GM12891 (cell line): Measurements from ENCODE around the gene PDIA5.

Experiments used
- POLR2A ChIP-seq: IDR thresholded peaks from 2 replicates; pipeline ENCODE4 v1.6.1; 2011; ENCODE audit warnings: low read depth, low read length, control low read depth
- POLR2AphosphoS5 ChIP-seq: IDR thresholded peaks from 2 replicates; pipeline ENCODE4 v1.6.1; 2011; ENCODE audit warnings: low read depth, low read length, control low read depth
- POU2F2 ChIP-seq: IDR thresholded peaks from 2 replicates; pipeline ENCODE4 v1.6.1; 2011; ENCODE audit warnings: low read depth, mild to moderate bottlenecking, control low read depth, low read length, moderate library complexity
- SPI1 ChIP-seq: IDR thresholded peaks from 2 replicates; pipeline ENCODE4 v1.6.1; 2011; ENCODE audit warnings: low read depth, low read length, control low read depth
- TAF1 ChIP-seq: IDR thresholded peaks from 2 replicates; pipeline ENCODE4 v1.6.1; 2011; ENCODE audit warnings: low read depth, low read length, control low read depth

DNA sequence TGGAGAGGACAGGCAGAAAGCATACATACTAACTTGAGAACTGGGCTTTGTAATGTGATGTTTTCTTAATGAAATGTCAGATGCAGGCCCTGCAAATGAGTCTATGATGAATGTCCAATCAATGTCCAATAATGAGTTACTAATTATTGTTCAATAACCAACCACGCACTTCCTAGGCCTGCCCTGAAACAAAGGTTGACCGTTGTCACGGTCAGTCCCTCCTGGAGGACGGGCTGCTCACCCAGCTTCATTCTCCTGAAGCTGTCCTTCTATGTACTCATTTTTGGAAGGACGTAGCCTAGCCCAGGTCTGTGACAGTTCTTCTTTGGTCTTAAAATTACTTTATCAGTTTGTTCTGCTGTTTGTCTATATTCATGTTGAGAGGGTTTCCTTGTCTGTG lies 8.3 kb upstream of the PDIA5 start:
- TF ChIP-seq POLR2A, result no peak
- no peak for TF ChIP-seq POLR2AphosphoS5
- no peak for TF ChIP-seq TAF1
- no peak for TF ChIP-seq SPI1
- TF ChIP-seq POU2F2, result no peak
